IMR-90 (cell line): ENCODE data around the gene ATP1A1. TPM values are rescaled to one million over a fixed set of nuclear protein-coding genes. Genes with fewer than 3 reads are reported as not detected.
A peak's percentile ranks its signal among the peaks of the same experiment; 100 is the strongest.

Experiments used
- ATAC-seq: fragments of 200-7000 bp; cut with Tn5 transposase; 2 replicates; pipeline ENCODE4 v1.9.1; 2020; ENCODE audit warnings: low read depth, mild to moderate bottlenecking, moderate library complexity
- BruUV-seq: library from RNA; stranded (reverse); fragments of 400-500 nt; replicated peaks from 2 replicates; lab custom pipeline; 2021; lab: Mats Ljungman, UMichigan
- CTCF ChIA-PET: fragments of 300-600 bp; formaldehyde crosslinking; extraction: SDS; loops from one replicate; lab custom pipeline; 2021; ENCODE audit warnings: antibody characterized with exemption; lab: Yijun Ruan, JAX
- POLR2A ChIA-PET: fragments of 300-600 bp; sonication (Branson Sonifier 250); formaldehyde crosslinking; loops from one replicate; lab custom pipeline; 2022; ENCODE audit warnings: antibody characterized with exemption; ENCODE audit not compliant: unreplicated experiment; lab: Charles Lee
- DNase-seq: peaks from one replicate; pipeline ENCODE4 v3.0.0; 2013
- H2AFZ ChIP-seq: replicated peaks from 2 replicates; pipeline ENCODE3; 2013; ENCODE audit warnings: low read length, mild to moderate bottlenecking; ENCODE audit not compliant: poor library complexity
- H2AK5ac ChIP-seq: 2 replicates; pipeline ENCODE4 v1.6.1; 2013; ENCODE audit warnings: low read depth, low read length, inconsistent platforms
- H2AK9ac ChIP-seq: replicated peaks from 2 replicates; pipeline ENCODE3; 2013; ENCODE audit warnings: mild to moderate bottlenecking, low read depth, low read length, moderate library complexity; ENCODE audit not compliant: poor library complexity
- H2BK120ac ChIP-seq: 2 replicates; pipeline ENCODE4 v1.6.1; 2013; ENCODE audit warnings: low read depth, low read length, inconsistent platforms
- H2BK15ac ChIP-seq: 3 replicates; pipeline ENCODE4 v1.6.1; 2013; ENCODE audit warnings: low read depth, low read length, inconsistent platforms
- H2BK20ac ChIP-seq: 2 replicates; pipeline ENCODE4 v1.6.1; 2013; ENCODE audit warnings: low read depth, mild to moderate bottlenecking, inconsistent platforms, low read length, moderate library complexity
- H2BK5ac ChIP-seq: 2 replicates; pipeline ENCODE4 v1.6.1; 2013; ENCODE audit warnings: mild to moderate bottlenecking, low read depth, low read length, inconsistent platforms; ENCODE audit not compliant: poor library complexity, severe bottlenecking
- H3K14ac ChIP-seq: replicated peaks from 2 replicates; pipeline ENCODE4 v1.6.1; 2013; ENCODE audit warnings: low read depth, low read length, inconsistent platforms
- H3K18ac ChIP-seq: 2 replicates; pipeline ENCODE4 v1.6.1; 2013; ENCODE audit warnings: low read depth, low read length, control low read depth
- H3K23ac ChIP-seq: 2 replicates; pipeline ENCODE4 v1.6.1; 2013; ENCODE audit warnings: low read depth, low read length, inconsistent platforms
- H3K27ac ChIP-seq: 2 replicates; pipeline ENCODE4 v1.5.1; 2013; ENCODE audit warnings: mild to moderate bottlenecking, control low read depth, low read length; ENCODE audit not compliant: insufficient read depth
- H3K27me3 ChIP-seq: 2 replicates; pipeline ENCODE4 v1.6.1; 2013; ENCODE audit warnings: low read length; ENCODE audit not compliant: control insufficient read depth, insufficient read depth
- H3K36me3 ChIP-seq: 2 replicates; pipeline ENCODE4 v1.6.1; 2013; ENCODE audit warnings: low read length, mixed read lengths; ENCODE audit not compliant: control insufficient read depth, insufficient read depth
- H3K4ac ChIP-seq: 2 replicates; pipeline ENCODE4 v1.6.1; 2013; ENCODE audit warnings: low read depth, low read length, inconsistent platforms
- H3K4me1 ChIP-seq: 2 replicates; pipeline ENCODE4 v1.6.1; 2013; ENCODE audit warnings: low read length, mixed read lengths; ENCODE audit not compliant: control insufficient read depth, insufficient read depth
- H3K4me2 ChIP-seq: 2 replicates; pipeline ENCODE4 v1.6.1; 2013; ENCODE audit warnings: low read depth, mild to moderate bottlenecking, control low read depth, low read length, moderate library complexity
- H3K4me3 ChIP-seq: 2 replicates; pipeline ENCODE4 v1.5.1; 2013; ENCODE audit warnings: low read depth, mild to moderate bottlenecking, control low read depth, low read length, moderate library complexity; ENCODE audit not compliant: insufficient read depth
- H3K56ac ChIP-seq: 2 replicates; pipeline ENCODE4 v1.6.1; 2013; ENCODE audit warnings: low read length, inconsistent platforms; ENCODE audit not compliant: insufficient read depth; ENCODE audit errors: extremely low read depth
- H3K79me1 ChIP-seq, 2 experiments: 2 replicates each; pipeline ENCODE4 v1.6.1; 2013; ENCODE audit warnings: low read length in 2 of 2, inconsistent platforms in 1 of 2, low read depth in 1 of 2
- H3K9ac ChIP-seq: 2 replicates; pipeline ENCODE4 v1.6.1; 2013; ENCODE audit warnings: low read depth, low read length, control low read depth
- H3K9me1 ChIP-seq: 2 replicates; pipeline ENCODE4 v1.6.1; 2013; ENCODE audit warnings: low read length, inconsistent platforms; ENCODE audit not compliant: insufficient read depth
- H3K9me3 ChIP-seq: 2 replicates; pipeline ENCODE4 v1.6.1; 2013; ENCODE audit warnings: low read length; ENCODE audit not compliant: control insufficient read depth, insufficient read depth
- H4K20me1 ChIP-seq: 2 replicates; pipeline ENCODE4 v1.6.1; 2013; ENCODE audit warnings: low read length, inconsistent platforms; ENCODE audit not compliant: insufficient read depth
- H4K5ac ChIP-seq: 2 replicates; pipeline ENCODE4 v1.6.1; 2013; ENCODE audit warnings: mild to moderate bottlenecking, low read depth, low read length, control low read depth
- H4K8ac ChIP-seq, 2 experiments: 2 replicates each; pipeline ENCODE4 v1.6.1; 2013; ENCODE audit warnings: low read depth in 2 of 2, low read length in 2 of 2, control low read depth in 1 of 2, inconsistent platforms in 1 of 2
- H4K91ac ChIP-seq: 2 replicates; pipeline ENCODE4 v1.6.1; 2013; ENCODE audit warnings: low read depth, low read length, inconsistent platforms; ENCODE audit not compliant: insufficient read depth
- BHLHE40 ChIP-seq: fragments of 150-350 bp; IDR thresholded peaks from 2 replicates; pipeline ENCODE4 v1.6.1; 2016; ENCODE audit warnings: mild to moderate bottlenecking, low read depth, low read length
- CEBPB ChIP-seq: IDR thresholded peaks from 2 replicates; pipeline ENCODE4 v1.6.1; 2012; ENCODE audit warnings: low read depth, low read length, improper control_type of control experiment
- CHD1 ChIP-seq: IDR thresholded peaks from 2 replicates; pipeline ENCODE4 v1.6.1; 2012; ENCODE audit warnings: low read depth, low read length, improper control_type of control experiment
- CTCF ChIP-seq: conservative IDR thresholded peaks from 2 replicates; pipeline ENCODE4 v1.5.1; 2012; ENCODE audit warnings: mild to moderate bottlenecking, low read depth, low read length, improper control_type of control experiment
- ELK1 ChIP-seq: fragments of 150-350 bp; IDR thresholded peaks from 2 replicates; pipeline ENCODE4 v1.6.1; 2016; ENCODE audit warnings: low read depth, mild to moderate bottlenecking, low read length, moderate library complexity, borderline replicate concordance
- FOS ChIP-seq: fragments of 150-350 bp; IDR thresholded peaks from 2 replicates; pipeline ENCODE4 v1.6.1; 2016; ENCODE audit warnings: low read depth, low read length
- MAFK ChIP-seq: IDR thresholded peaks from 2 replicates; pipeline ENCODE4 v1.6.1; 2012; ENCODE audit warnings: low read depth, low read length, improper control_type of control experiment
- MXI1 ChIP-seq: IDR thresholded peaks from 2 replicates; pipeline ENCODE4 v1.6.1; 2012; ENCODE audit warnings: low read depth, mild to moderate bottlenecking, low read length, moderate library complexity, borderline replicate concordance
- NFE2L2 ChIP-seq: fragments of 150-350 bp; IDR thresholded peaks from 2 replicates; pipeline ENCODE4 v1.6.1; 2016; ENCODE audit warnings: low read depth, mild to moderate bottlenecking, low read length
- POLR2A ChIP-seq: IDR thresholded peaks from 2 replicates; pipeline ENCODE4 v1.6.1; 2012; ENCODE audit warnings: mild to moderate bottlenecking, low read depth, low read length
- RAD21 ChIP-seq: IDR thresholded peaks from 2 replicates; pipeline ENCODE4 v1.6.1; 2012; ENCODE audit warnings: low read length, improper control_type of control experiment
- RFX5 ChIP-seq: IDR thresholded peaks from 2 replicates; pipeline ENCODE4 v1.8.0; 2012; ENCODE audit warnings: low read depth, mild to moderate bottlenecking, low read length, moderate library complexity
- USF2 ChIP-seq: fragments of 150-350 bp; IDR thresholded peaks from 2 replicates; pipeline ENCODE4 v1.6.1; 2017; ENCODE audit warnings: mild to moderate bottlenecking, antibody characterized with exemption, low read length, low read depth
- WGBS, 2 experiments: methylation state at CpG; one replicate each; pipeline versions ENCODE4 v1.1.5 to v1.1.7; 2013; ENCODE audit warnings: missing lambda C conversion rate in 2 of 2; ENCODE audit not compliant: insufficient read length in 1 of 2; ENCODE audit errors: extremely low coverage in 2 of 2; 5-methylcytosine and 5-hydroxymethylcytosine counted together
- dilution Hi-C: fragments of 300-500 bp; cut with HindIII; formaldehyde crosslinking; loops from one replicate; pipeline ENCODE4 v1.14.3; 2018; ENCODE audit warnings: low sequenced_read_pairs; ENCODE audit not compliant: unreplicated experiment
- in situ Hi-C: fragments of 300-500 bp; cut with MboI; formaldehyde crosslinking; loops from 3 replicates; pipeline ENCODE4 v1.14.3; 2019; ENCODE audit warnings: low sequenced_read_pairs, inconsistent platforms, mixed read lengths
- intact Hi-C: fragments of 100-400 bp; cut with micrococcal nuclease; formaldehyde crosslinking; loops from 2 replicates; pipeline ENCODE4 v1.10.0; 2022
- polyA plus RNA-seq, 3 experiments: library from polyadenylated mRNA; depleted of rRNA; stranded (reverse); fragments of >200 nt; gene quantifications; 2 replicates each; pipeline ENCODE4 v1.2.3, GENCODE V29; 2012; ENCODE audit warnings: low replicate concordance in 1 of 3
- total RNA-seq: library from RNA; depleted of rRNA; stranded (reverse); fragments of >200 nt; gene quantifications from 2 replicates; pipeline ENCODE4 v1.2.3, GENCODE V29; 2012

The ATP1A1 gene
- total and polyA plus RNA-seq, 2 of the 4 experiments (the other 2 are of a cell fraction): 116 to 125 TPM

GRCh38 chr1:116433275-116434257, 60.5 kb downstream of the ATP1A1 start:
- peaks cover 4% of the 10 kb centered on the region for H3K27me3 ChIP-seq
- DNase-seq (peak; percentile 59), ATAC-seq (no peak)
- ChIA-PET POLR2A (no interaction called here), CTCF (no interaction called here)
- no peak overlapping the region for H3K4me2 ChIP-seq
- H4K20me1 ChIP-seq: no peaks in the 10 kb centered on the region
- peak overlapping the region; percentile 29; the same call in 1 of the 2 replicates for H2BK20ac ChIP-seq
- in situ Hi-C loops (no loop called here), intact Hi-C loops (no loop called here), dilution Hi-C loops (no loop called here)
- H3K9ac ChIP-seq: no peak overlapping the region
- 61% methylated on average over 3 of the region's 13 CpGs; no CpG with 5 or more reads in 1 of the 2 experiments for WGBS, 2 experiments
- peak overlapping the region; percentile 11; the same call in 1 of the 2 replicates for H3K23ac ChIP-seq
- H3K4me1 ChIP-seq: peaks cover 3% of the 10 kb centered on the region; the same call in 1 of the 2 replicates
- peak overlapping the region; percentile 49; the same call in 1 of the 2 replicates for H4K91ac ChIP-seq
- no peak overlapping the region for H2AK9ac ChIP-seq
- no peak overlapping the region for H2AK5ac ChIP-seq
- no peak overlapping the region for H2BK15ac ChIP-seq
- 0 out of 4 replicates have a peak overlapping the region, but pooled peaks of 1 of the 2 experiments have one; percentile 10 for H4K8ac ChIP-seq
- H3K9me1 ChIP-seq: no peaks in the 10 kb centered on the region
- no peaks in the 10 kb centered on the region for H3K79me1 ChIP-seq
- no TSS peak for BruUV-seq
- no peaks in the 10 kb centered on the region for H3K9me3 ChIP-seq
- H3K56ac ChIP-seq: no peak overlapping the region
- peak overlapping the region; percentile 30 for H2BK5ac ChIP-seq
- peak overlapping the region; percentile 61 for H2AFZ ChIP-seq
- H3K14ac ChIP-seq: 0 out of 2 replicates have a peak overlapping the region, but pooled peaks have one; percentile 35
- H3K18ac ChIP-seq: peak overlapping the region; percentile 54; the same call in 1 of the 2 replicates
- H3K4me3 ChIP-seq: no peak overlapping the region
- peak overlapping the region; percentile 19; the same call in 1 of the 2 replicates for H2BK120ac ChIP-seq
- no peaks in the 10 kb centered on the region for H3K36me3 ChIP-seq
- no peak overlapping the region for H3K27ac ChIP-seq
- peak overlapping the region; percentile 24; the same call in 1 of the 2 replicates for H3K4ac ChIP-seq
- peak overlapping the region; percentile 16; the same call in 1 of the 2 replicates for H4K5ac ChIP-seq
- no peak for TF ChIP-seq RFX5
- TF ChIP-seq MXI1: no peak
- TF ChIP-seq NFE2L2: no peak
- no peak for TF ChIP-seq ELK1
- TF ChIP-seq POLR2A: no peak
- no peak for TF ChIP-seq FOS
- TF ChIP-seq CTCF: no peak
- no peak for TF ChIP-seq BHLHE40
- TF ChIP-seq USF2: no peak
- TF ChIP-seq RAD21: no peak
- no peak for TF ChIP-seq MAFK
- TF ChIP-seq CHD1: no peak
- TF ChIP-seq CEBPB: no peak
